Kidney (tissue), 14 donors: ENCODE results near the gene NOD1. TPM values are rescaled to one million over a fixed set of nuclear protein-coding genes. Genes with fewer than 3 reads are reported as not detected.
"Not testable (repeated sequence)": the region's sequence is repeated elsewhere in the genome, so short reads cannot be mapped to it uniquely, and the experiment has no call there.

Experiments used
- DNase-seq, 5 donors: peaks; one replicate each; pipeline ENCODE4 v3.0.0-alpha.2; 2013 to 2020
- FAIRE-seq: peaks from 2 replicates; lab custom pipeline; 2012; peaks lifted over from hg19 to GRCh38; lab: Jason Lieb, UNC
- H3K27ac ChIP-seq, 2 donors: one replicate each; pipeline ENCODE4 v1.7.0; 2013; ENCODE audit warnings: low read depth in 2 of 2, low read length in 2 of 2, inconsistent platforms in 1 of 2
- H3K27me3 ChIP-seq: one replicate; pipeline ENCODE4 v1.7.1; 2013; ENCODE audit warnings: low read length, inconsistent platforms; ENCODE audit not compliant: control insufficient read depth, insufficient read depth
- H3K36me3 ChIP-seq, 3 donors: one replicate each; pipeline versions ENCODE4 v1.7.0 to v1.7.1; 2013; ENCODE audit warnings: low read length in 3 of 3, control low read depth in 1 of 3, inconsistent platforms in 1 of 3; ENCODE audit not compliant: insufficient read depth in 3 of 3, control insufficient read depth in 2 of 3
- H3K4me1 ChIP-seq, 3 donors: one replicate each; pipeline versions ENCODE4 v1.7.0 to v1.7.1; 2013; ENCODE audit warnings: low read length in 3 of 3, inconsistent platforms in 1 of 3, low read depth in 1 of 3; ENCODE audit not compliant: control insufficient read depth in 2 of 3, insufficient read depth in 2 of 3
- H3K4me3 ChIP-seq, 3 donors: one replicate each; pipeline versions ENCODE4 v1.7.0 to v1.8.1; 2013; ENCODE audit warnings: low read length in 3 of 3, control low read depth in 1 of 3, inconsistent platforms in 1 of 3
- H3K9ac ChIP-seq, 3 donors: one replicate each; pipeline versions ENCODE4 v1.7.0 to v1.7.1; 2013; ENCODE audit warnings: low read length in 3 of 3, control low read depth in 1 of 3, inconsistent platforms in 1 of 3
- H3K9me3 ChIP-seq, 3 donors: one replicate each; pipeline versions ENCODE4 v1.7.0 to v1.7.1; 2013; ENCODE audit warnings: low read length in 3 of 3, control low read depth in 1 of 3, inconsistent platforms in 1 of 3; ENCODE audit not compliant: control insufficient read depth in 2 of 3, insufficient read depth in 1 of 3
- CTCF ChIP-seq: IDR thresholded peaks from 3 replicates; pipeline ENCODE4 v1.5.1; 2012; ENCODE audit warnings: mild to moderate bottlenecking, moderate library complexity, borderline replicate concordance; ENCODE audit not compliant: insufficient read depth; ENCODE audit errors: extremely low read depth
- intact Hi-C: fragments of 100-400 bp; cut with DNase I; formaldehyde crosslinking; loops from one replicate; pipeline ENCODE4 v1.11.1; 2022
- polyA plus RNA-seq: library from polyadenylated mRNA; stranded (reverse); fragments of 350-450 nt; fragmentation: Illumina TruSeq; extraction: RNeasy Lipid Tissue Mini Kit (QIAGEN cat#74804); gene quantifications from one replicate; pipeline ENCODE4 v1.2.3, GENCODE V29; 2014; ENCODE audit warnings: low read depth, low replicate concordance; ENCODE audit not compliant: insufficient read depth
- total RNA-seq: library from RNA; stranded (reverse); fragmentation: NEBNext Ultra II Directional; extraction: Animal tissue kit (Norgen Biotek cat#: 25700); gene quantifications from one replicate; pipeline ENCODE4 v1.2.1, GENCODE V29; 2021
- donor health status: control.
- donor health status: control.
- donor health status: control.
- donor health status: control.
- donor health status: control.
- donor health status: DM: yes; HTN: yes; CAD: no.
- donor health status: Normal renal cell carcinoma (clear cell type).

NOD1 gene
- total and polyA plus RNA-seq, 2 donors from 2014 or later, result 3.8 to 15.6 TPM

- peaks cover 0 to 5% (median 0%) of the 10 kb centered on the region in 3 donors for H3K36me3 ChIP-seq
- H3K4me1 ChIP-seq, result no peaks in the 10 kb centered on the region
- intact Hi-C loops, result no loop called here
- FAIRE-seq, result no peak
- TF ChIP-seq CTCF, result no peak
- H3K27me3 ChIP-seq, result no peaks in the 10 kb centered on the region
- H3K9me3 ChIP-seq, result no peaks in the 10 kb centered on the region
- no peak overlapping the region for H3K4me3 ChIP-seq
- no peak overlapping the region for H3K27ac ChIP-seq
- no peak overlapping the region for H3K9ac ChIP-seq
- DNase-seq, result no peak
Observed at GRCh38 chr7:30420662-30421061, 57.9 kb downstream of the NOD1 start.

- H3K27ac ChIP-seq, intact Hi-C loops: not testable (repeated sequence)
Observed at GRCh38 chr7:30420080-30420479, 58.5 kb downstream of the NOD1 start.

GRCh38 chr7:30413864-30414263, 64.7 kb downstream of the NOD1 start:
- intact Hi-C loops, result no loop called here
- Histone ChIP-seq H3K4me3 (no peak overlapping the region), H3K36me3 (no peaks in the 10 kb centered on the region), H3K9ac (no peak overlapping the region), H3K9me3 (no peaks in the 10 kb centered on the region), H3K4me1 (no peaks in the 10 kb centered on the region), H3K27me3 (no peaks in the 10 kb centered on the region), H3K27ac (no peak overlapping the region)
- TF ChIP-seq CTCF, result no peak
- no peak for DNase-seq
- no peak for FAIRE-seq

More at GRCh38 chr7:30420080-30420479, 58.5 kb downstream of the NOD1 start:
- not testable (repeated sequence) for H3K36me3 ChIP-seq, H3K4me1 ChIP-seq, DNase-seq, H3K9ac ChIP-seq, FAIRE-seq, H3K9me3 ChIP-seq, H3K27me3 ChIP-seq, H3K4me3 ChIP-seq

GRCh38 chr7:30412782-30413504, 65.6 kb downstream of the NOD1 start:
- intact Hi-C loops, result no loop called here
- Histone ChIP-seq H3K4me3 (no peak overlapping the region), H3K9me3 (no peaks in the 10 kb centered on the region), H3K4me1 (no peaks in the 10 kb centered on the region), H3K9ac (peak overlapping the region in 1 of 3 donors; percentile 8), H3K36me3 (no peaks in the 10 kb centered on the region), H3K27me3 (no peaks in the 10 kb centered on the region), H3K27ac (no peak overlapping the region)
- FAIRE-seq (peak; percentile 90), DNase-seq (peak in 3 of 5 donors; percentile 42 to 89 (median 86))
- TF ChIP-seq CTCF, result peak; percentile 66
